ENCODE measurements around the gene LRBA. TPM values are rescaled to one million over a fixed set of nuclear protein-coding genes. Genes with fewer than 3 reads are reported as not detected.
"Not testable (repeated sequence)": the region's sequence is repeated elsewhere in the genome, so short reads cannot be mapped to it uniquely, and the experiment has no call there.

Gene LRBA
- total RNA-seq, 5 donors from 2014 or later (not counting 1 experiment from before 2014, with no cell fraction given), result 56.1 to 81.7 (median 56.9) TPM

GRCh38 chr4:150751648-150752047 is 263.4 kb downstream of the LRBA start:
- H3K4me1 ChIP-seq (ENCODE audit: control insufficient read depth in 1 of 2, extremely low read depth in 1 of 2, insufficient read depth in 2 of 2, low read length in 2 of 2), result no peaks in the 10 kb centered on the region
- no peaks in the 10 kb centered on the region for H3K27me3 Mint-ChIP-seq
- no peaks in the 10 kb centered on the region for H3K36me3 ChIP-seq (ENCODE audit: control insufficient read depth in 2 of 2, extremely low read depth in 1 of 2, insufficient read depth in 1 of 2, low read length in 1 of 2)
- H3K27ac ChIP-seq (ENCODE audit: low read length), result no peak overlapping the region
- no peak overlapping the region for H3K4me3 ChIP-seq (ENCODE audit: control insufficient read depth in 1 of 2, extremely low read depth in 1 of 2, low read length in 1 of 2)
- H3K9me3 Mint-ChIP-seq, result no peaks in the 10 kb centered on the region
- H3K4me1 Mint-ChIP-seq, result peaks cover 0 to 6% (median 4%) of the 10 kb centered on the region in 3 donors
- no peaks in the 10 kb centered on the region for H3K27me3 ChIP-seq (replicated peaks in 1 of 2; ENCODE audit: control insufficient read depth in 2 of 2, extremely low read depth in 1 of 2, insufficient read depth in 2 of 2, low read length in 1 of 2)
- no peaks in the 10 kb centered on the region for H3K9me3 ChIP-seq
- no peak overlapping the region for H3K4me3 Mint-ChIP-seq
- H3K27ac Mint-ChIP-seq, result no peak overlapping the region
- no peak for ATAC-seq (replicated peaks in 1 of 4)
- CTCF ChIA-PET, result no interaction called here
- DNase-seq, result no peak
- POLR2A ChIA-PET, result no interaction called here
- H3K36me3 Mint-ChIP-seq, result peaks cover 27% of the 10 kb centered on the region

- peaks cover 32% of the 10 kb centered on the region for H3K36me3 Mint-ChIP-seq
- no peak overlapping the region for H3K4me3 Mint-ChIP-seq
- no peaks in the 10 kb centered on the region for H3K4me1 ChIP-seq (ENCODE audit: control insufficient read depth in 1 of 2, extremely low read depth in 1 of 2, insufficient read depth in 2 of 2, low read length in 2 of 2)
- H3K9me3 ChIP-seq, result no peaks in the 10 kb centered on the region
- ATAC-seq (replicated peaks in 1 of 4), result no peak
- no peak overlapping the region for H3K4me3 ChIP-seq (ENCODE audit: control insufficient read depth in 1 of 2, extremely low read depth in 1 of 2, low read length in 1 of 2)
- H3K27me3 ChIP-seq (replicated peaks in 1 of 2; ENCODE audit: control insufficient read depth in 2 of 2, extremely low read depth in 1 of 2, insufficient read depth in 2 of 2, low read length in 1 of 2), result no peaks in the 10 kb centered on the region
- H3K27me3 Mint-ChIP-seq, result no peaks in the 10 kb centered on the region
- H3K27ac ChIP-seq (ENCODE audit: low read length), result no peak overlapping the region
- POLR2A ChIA-PET, result interaction anchor here in 1 of 2 donors (0.6 kb wide), 1 partner anchor 440 kb away, joined by 3 read pairs; no protein-coding TSS in a partner anchor
- H3K4me1 Mint-ChIP-seq, result peaks cover 0 to 6% (median 4%) of the 10 kb centered on the region in 3 donors
- CTCF ChIA-PET, result no interaction called here
- H3K27ac Mint-ChIP-seq, result no peak overlapping the region
- DNase-seq, result no peak
- no peaks in the 10 kb centered on the region for H3K36me3 ChIP-seq (ENCODE audit: control insufficient read depth in 2 of 2, extremely low read depth in 1 of 2, insufficient read depth in 1 of 2, low read length in 1 of 2)
- no peaks in the 10 kb centered on the region for H3K9me3 Mint-ChIP-seq
These were observed 264.3 kb downstream of the LRBA start for GRCh38 chr4:150750824-150751223.

- Mint-ChIP-seq H3K4me1 (peaks cover 0 to 14% (median 4%) of the 10 kb centered on the region in 3 donors), H3K27ac (no peak overlapping the region), H3K27me3 (no peaks in the 10 kb centered on the region), H3K4me3 (no peak overlapping the region), H3K9me3 (no peaks in the 10 kb centered on the region), H3K36me3 (peaks cover 29% of the 10 kb centered on the region)
- H3K4me1 ChIP-seq (ENCODE audit: control insufficient read depth in 1 of 2, extremely low read depth in 1 of 2, insufficient read depth in 2 of 2, low read length in 2 of 2), result no peaks in the 10 kb centered on the region
- WGBS (ENCODE audit: insufficient coverage), result 100% methylated on average over 2 of the region's 4 CpGs
- ATAC-seq (replicated peaks in 1 of 4) (no peak), DNase-seq (no peak)
- no peak overlapping the region for H3K4me3 ChIP-seq (ENCODE audit: control insufficient read depth in 1 of 2, extremely low read depth in 1 of 2, low read length in 1 of 2)
- H3K27ac ChIP-seq (ENCODE audit: low read length), result no peak overlapping the region
- POLR2A ChIA-PET, result interaction anchor here in 1 of 2 donors (0.6 kb wide), 1 partner anchor 60 kb away, joined by 4 read pairs; no protein-coding TSS in a partner anchor
- no peaks in the 10 kb centered on the region for H3K9me3 ChIP-seq
- CTCF ChIA-PET, result interaction anchor here in 1 of 2 donors (0.7 kb wide), 1 partner anchor 23 kb away, joined by 4 read pairs; no protein-coding TSS in a partner anchor
- no peaks in the 10 kb centered on the region for H3K36me3 ChIP-seq (ENCODE audit: control insufficient read depth in 2 of 2, extremely low read depth in 1 of 2, insufficient read depth in 1 of 2, low read length in 1 of 2)
- no peaks in the 10 kb centered on the region for H3K27me3 ChIP-seq (replicated peaks in 1 of 2; ENCODE audit: control insufficient read depth in 2 of 2, extremely low read depth in 1 of 2, insufficient read depth in 2 of 2, low read length in 1 of 2)
These were observed 268.9 kb downstream of the LRBA start for GRCh38 chr4:150746156-150746555.

- no peak overlapping the region for H3K4me3 Mint-ChIP-seq
- Histone ChIP-seq H3K27me3 (replicated peaks in 1 of 2; ENCODE audit: control insufficient read depth in 2 of 2, extremely low read depth in 1 of 2, insufficient read depth in 2 of 2, low read length in 1 of 2) (no peaks in the 10 kb centered on the region), H3K9me3 (no peaks in the 10 kb centered on the region), H3K36me3 (ENCODE audit: control insufficient read depth in 2 of 2, extremely low read depth in 1 of 2, insufficient read depth in 1 of 2, low read length in 1 of 2) (no peaks in the 10 kb centered on the region), H3K4me1 (ENCODE audit: control insufficient read depth in 1 of 2, extremely low read depth in 1 of 2, insufficient read depth in 2 of 2, low read length in 2 of 2) (no peaks in the 10 kb centered on the region), H3K4me3 (ENCODE audit: control insufficient read depth in 1 of 2, extremely low read depth in 1 of 2, low read length in 1 of 2) (no peak overlapping the region), H3K27ac (ENCODE audit: low read length) (no peak overlapping the region)
- H3K4me1 Mint-ChIP-seq, result peaks cover 0 to 19% (median 9%) of the 10 kb centered on the region in 3 donors
- DNase-seq, result no peak
- POLR2A ChIA-PET, result interaction anchor here in 1 of 2 donors (0.6 kb wide), 1 partner anchor 331 kb away, joined by 5 read pairs; no protein-coding TSS in a partner anchor
- H3K9me3 Mint-ChIP-seq, result peaks cover 0 to 5% (median 0%) of the 10 kb centered on the region in 3 donors
- peak overlapping the region in 1 of 2 donors; percentile 20 for H3K27ac Mint-ChIP-seq
- H3K36me3 Mint-ChIP-seq, result peaks cover 34% of the 10 kb centered on the region
- H3K27me3 Mint-ChIP-seq, result no peaks in the 10 kb centered on the region
- 100% methylated on average over 1 of the region's 2 CpGs for WGBS (ENCODE audit: insufficient coverage)
- no peak for ATAC-seq (replicated peaks in 1 of 4)
- CTCF ChIA-PET, result no interaction called here
These were observed 270.5 kb downstream of the LRBA start for GRCh38 chr4:150744570-150744969.

- H3K27ac ChIP-seq (ENCODE audit: low read length), result no peak overlapping the region
- H3K9me3 ChIP-seq, result no peaks in the 10 kb centered on the region
- POLR2A ChIA-PET, result no interaction called here
- CTCF ChIA-PET, result no interaction called here
- no peaks in the 10 kb centered on the region for H3K27me3 Mint-ChIP-seq
- no peak overlapping the region for H3K4me3 ChIP-seq (ENCODE audit: control insufficient read depth in 1 of 2, extremely low read depth in 1 of 2, low read length in 1 of 2)
- no peaks in the 10 kb centered on the region for H3K36me3 ChIP-seq (ENCODE audit: control insufficient read depth in 2 of 2, extremely low read depth in 1 of 2, insufficient read depth in 1 of 2, low read length in 1 of 2)
- ATAC-seq (replicated peaks in 1 of 4) (no peak), DNase-seq (no peak)
- H3K4me1 Mint-ChIP-seq, result peaks cover 0 to 19% (median 12%) of the 10 kb centered on the region in 3 donors
- H3K36me3 Mint-ChIP-seq, result peaks cover 34% of the 10 kb centered on the region
- peak overlapping the region in 1 of 2 donors; percentile 20 for H3K27ac Mint-ChIP-seq
- peaks cover 0 to 5% (median 0%) of the 10 kb centered on the region in 3 donors for H3K9me3 Mint-ChIP-seq
- no CpG with 5 or more reads among the region's 2 CpGs for WGBS (ENCODE audit: insufficient coverage)
- H3K27me3 ChIP-seq (replicated peaks in 1 of 2; ENCODE audit: control insufficient read depth in 2 of 2, extremely low read depth in 1 of 2, insufficient read depth in 2 of 2, low read length in 1 of 2), result no peaks in the 10 kb centered on the region
- no peak overlapping the region for H3K4me3 Mint-ChIP-seq
- H3K4me1 ChIP-seq (ENCODE audit: control insufficient read depth in 1 of 2, extremely low read depth in 1 of 2, insufficient read depth in 2 of 2, low read length in 2 of 2), result no peaks in the 10 kb centered on the region
These were observed 271.3 kb downstream of the LRBA start for GRCh38 chr4:150743564-150744342.

GRCh38 chr4:150742930-150743329 is 272.2 kb downstream of the LRBA start:
- ATAC-seq (replicated peaks in 1 of 4); CTCF ChIA-PET: not testable (repeated sequence)

More at GRCh38 chr4:150742930-150743329, 272.2 kb downstream of the LRBA start:
- H3K27ac Mint-ChIP-seq; DNase-seq; H3K27ac ChIP-seq (ENCODE audit: low read length); H3K9me3 Mint-ChIP-seq; H3K27me3 ChIP-seq (replicated peaks in 1 of 2; ENCODE audit: control insufficient read depth in 2 of 2, extremely low read depth in 1 of 2, insufficient read depth in 2 of 2, low read length in 1 of 2); H3K36me3 ChIP-seq (ENCODE audit: control insufficient read depth in 2 of 2, extremely low read depth in 1 of 2, insufficient read depth in 1 of 2, low read length in 1 of 2); H3K27me3 Mint-ChIP-seq; H3K4me1 ChIP-seq (ENCODE audit: control insufficient read depth in 1 of 2, extremely low read depth in 1 of 2, insufficient read depth in 2 of 2, low read length in 2 of 2); H3K4me3 ChIP-seq (ENCODE audit: control insufficient read depth in 1 of 2, extremely low read depth in 1 of 2, low read length in 1 of 2); H3K4me3 Mint-ChIP-seq; POLR2A ChIA-PET; H3K9me3 ChIP-seq: not testable (repeated sequence)
- Mint-ChIP-seq H3K36me3 (peaks cover 30% of the 10 kb centered on the region), H3K4me1 (peaks cover 0 to 17% (median 12%) of the 10 kb centered on the region in 3 donors)
- 80% methylated on average over 1 of the region's 6 CpGs for WGBS (ENCODE audit: insufficient coverage)
